HUES48 (cell line): ENCODE measurements around the gene SUN5.

Experiments used
- H3K27ac ChIP-seq: one replicate; pipeline ENCODE4 v1.7.0; 2013; ENCODE audit warnings: low read depth, low read length, inconsistent platforms
- H3K27me3 ChIP-seq: 2 replicates; pipeline ENCODE4 v1.6.1; 2013; ENCODE audit warnings: mild to moderate bottlenecking, low read length; ENCODE audit not compliant: control insufficient read depth, insufficient read depth
- H3K36me3 ChIP-seq: 2 replicates; pipeline ENCODE4 v1.6.1; 2013; ENCODE audit warnings: low read length; ENCODE audit not compliant: control insufficient read depth, insufficient read depth
- H3K4me1 ChIP-seq: 2 replicates; pipeline ENCODE4 v1.6.1; 2013; ENCODE audit warnings: mild to moderate bottlenecking, low read length; ENCODE audit not compliant: control insufficient read depth, insufficient read depth
- H3K4me3 ChIP-seq: 2 replicates; pipeline ENCODE4 v1.5.1; 2013; ENCODE audit warnings: mild to moderate bottlenecking, low read depth, low read length
- H3K9ac ChIP-seq: 2 replicates; pipeline ENCODE4 v1.6.1; 2013; ENCODE audit warnings: mild to moderate bottlenecking, low read depth, low read length, moderate library complexity
- H3K9me3 ChIP-seq: 2 replicates; pipeline ENCODE4 v1.6.1; 2013; ENCODE audit warnings: low read length; ENCODE audit not compliant: control insufficient read depth, insufficient read depth

The SUN5 gene

DNA sequence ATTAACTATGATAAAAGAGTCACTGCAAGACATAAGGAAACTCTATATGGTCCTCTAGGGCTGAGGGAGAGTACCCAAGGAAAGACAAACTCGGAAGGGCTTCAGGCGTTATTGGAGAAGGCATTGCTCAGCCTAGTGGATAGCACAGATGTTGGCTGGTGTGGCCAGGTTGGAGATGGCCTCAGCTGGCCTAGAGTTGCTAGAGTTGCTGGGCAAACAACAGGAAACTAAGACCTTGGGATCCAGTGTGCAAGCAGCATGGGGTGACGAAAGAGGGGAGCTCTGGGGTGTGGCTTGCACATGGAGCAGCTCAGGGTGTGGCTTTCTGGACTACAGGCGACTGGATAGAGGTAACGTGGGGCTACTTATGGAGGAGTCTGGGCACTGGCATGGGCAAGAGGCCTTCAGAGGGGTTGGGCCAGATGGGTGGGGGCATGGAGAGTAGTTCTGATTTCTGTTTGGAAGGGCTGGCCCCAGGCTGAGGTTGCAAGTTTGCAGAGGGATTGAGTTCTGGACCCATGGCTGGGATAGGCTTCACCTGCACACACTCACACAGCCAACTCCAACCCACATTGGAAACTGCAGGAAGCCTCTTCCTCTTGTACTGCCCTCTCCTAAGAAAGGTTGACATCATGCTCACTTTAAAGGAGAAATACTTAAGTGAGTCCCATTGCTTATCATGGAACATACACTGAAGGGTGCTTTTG, 22.0 kb upstream of the SUN5 start:
- no peak overlapping the region for H3K4me3 ChIP-seq
- H3K27ac ChIP-seq: no peak overlapping the region
- H3K9ac ChIP-seq: no peak overlapping the region
- no peaks in the 10 kb centered on the region for H3K4me1 ChIP-seq
- no peaks in the 10 kb centered on the region for H3K9me3 ChIP-seq
- H3K27me3 ChIP-seq: no peaks in the 10 kb centered on the region; the same call in 1 of the 2 replicates
- H3K36me3 ChIP-seq: no peaks in the 10 kb centered on the region

DNA sequence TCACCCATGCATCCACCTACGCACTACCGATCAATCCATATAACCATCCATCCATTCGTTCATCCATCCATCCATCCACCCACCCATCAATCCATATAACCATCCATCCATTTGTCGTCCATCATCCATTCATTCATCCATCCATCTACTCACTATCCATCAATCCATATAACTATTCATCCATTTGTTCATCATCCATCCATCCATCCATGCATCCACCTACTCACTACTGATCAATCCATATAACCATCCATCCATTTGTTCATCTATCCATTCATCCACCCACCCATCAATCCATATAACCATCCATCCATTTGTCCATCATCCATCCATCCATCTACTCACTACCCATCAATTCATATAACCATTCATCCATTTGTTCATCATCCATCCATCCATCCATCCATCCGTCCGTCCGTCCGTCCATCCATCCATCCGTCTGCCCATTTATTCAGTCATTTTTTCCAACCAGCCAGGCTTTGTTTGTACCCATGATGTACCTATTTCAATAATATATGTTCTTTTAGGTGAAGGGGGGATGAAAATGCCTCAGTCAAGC, 21.2 kb upstream of the SUN5 start:
- no peaks in the 10 kb centered on the region for H3K36me3 ChIP-seq
- no peak overlapping the region for H3K27ac ChIP-seq
- H3K9ac ChIP-seq: no peak overlapping the region
- H3K4me1 ChIP-seq: no peaks in the 10 kb centered on the region
- H3K4me3 ChIP-seq: no peak overlapping the region
- no peaks in the 10 kb centered on the region for H3K9me3 ChIP-seq
- no peaks in the 10 kb centered on the region; the same call in 1 of the 2 replicates for H3K27me3 ChIP-seq

DNA sequence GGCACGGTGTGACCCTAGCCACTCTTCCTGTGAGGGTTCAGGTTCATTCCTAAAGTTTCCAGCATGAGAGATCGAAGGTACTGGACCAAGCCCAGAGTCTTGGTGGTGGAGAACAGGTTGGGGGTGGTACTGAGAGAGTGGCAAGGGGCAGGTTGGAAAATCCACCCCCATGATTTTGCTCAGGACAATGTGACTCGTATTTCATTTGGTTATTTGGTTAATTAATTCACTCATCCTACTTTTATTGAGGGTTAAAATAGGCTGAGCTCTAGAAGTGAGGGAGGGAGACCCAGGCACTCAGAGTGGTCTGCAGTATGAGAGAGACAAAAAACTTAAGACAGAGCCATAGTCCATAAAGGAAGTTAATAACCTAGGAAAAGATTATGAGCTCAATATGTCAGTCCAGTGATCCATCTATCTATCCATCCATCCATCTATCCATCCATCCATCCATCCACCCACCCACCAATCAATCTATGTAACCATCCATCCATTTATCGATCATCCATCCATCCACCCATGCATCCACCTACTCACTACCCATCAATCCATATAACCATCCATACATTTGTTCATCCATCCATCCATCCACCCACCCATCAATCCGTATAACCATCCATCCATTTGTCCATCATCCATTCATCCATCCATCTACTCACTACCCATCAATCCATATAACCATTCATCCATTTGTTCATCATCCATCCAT, 20.5 kb upstream of the SUN5 start:
- H3K36me3 ChIP-seq: no peaks in the 10 kb centered on the region
- no peak overlapping the region for H3K9ac ChIP-seq
- no peaks in the 10 kb centered on the region for H3K9me3 ChIP-seq
- H3K4me3 ChIP-seq: no peak overlapping the region
- no peaks in the 10 kb centered on the region for H3K4me1 ChIP-seq
- no peaks in the 10 kb centered on the region; the same call in 1 of the 2 replicates for H3K27me3 ChIP-seq
- no peak overlapping the region for H3K27ac ChIP-seq

DNA sequence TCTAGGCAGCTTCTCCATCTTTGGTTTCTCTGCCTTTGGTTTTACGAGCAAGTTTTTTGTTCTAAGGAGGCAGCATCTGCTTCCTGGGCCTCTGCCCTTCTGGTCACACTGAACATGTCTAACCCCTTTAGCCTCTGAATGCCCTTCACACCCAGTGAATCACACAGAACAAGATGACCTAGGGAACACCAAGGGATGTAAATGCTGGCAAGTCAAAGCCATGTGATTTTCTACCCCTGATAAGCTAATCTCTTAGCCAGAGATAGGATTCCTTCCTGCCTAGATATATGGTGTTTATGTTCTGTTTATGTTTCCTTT, 20.0 kb upstream of the SUN5 start:
- Histone ChIP-seq H3K4me3 (no peak overlapping the region), H3K27me3 (no peaks in the 10 kb centered on the region; the same call in 1 of the 2 replicates), H3K4me1 (no peaks in the 10 kb centered on the region), H3K9me3 (no peaks in the 10 kb centered on the region), H3K27ac (no peak overlapping the region), H3K36me3 (no peaks in the 10 kb centered on the region), H3K9ac (no peak overlapping the region)

DNA sequence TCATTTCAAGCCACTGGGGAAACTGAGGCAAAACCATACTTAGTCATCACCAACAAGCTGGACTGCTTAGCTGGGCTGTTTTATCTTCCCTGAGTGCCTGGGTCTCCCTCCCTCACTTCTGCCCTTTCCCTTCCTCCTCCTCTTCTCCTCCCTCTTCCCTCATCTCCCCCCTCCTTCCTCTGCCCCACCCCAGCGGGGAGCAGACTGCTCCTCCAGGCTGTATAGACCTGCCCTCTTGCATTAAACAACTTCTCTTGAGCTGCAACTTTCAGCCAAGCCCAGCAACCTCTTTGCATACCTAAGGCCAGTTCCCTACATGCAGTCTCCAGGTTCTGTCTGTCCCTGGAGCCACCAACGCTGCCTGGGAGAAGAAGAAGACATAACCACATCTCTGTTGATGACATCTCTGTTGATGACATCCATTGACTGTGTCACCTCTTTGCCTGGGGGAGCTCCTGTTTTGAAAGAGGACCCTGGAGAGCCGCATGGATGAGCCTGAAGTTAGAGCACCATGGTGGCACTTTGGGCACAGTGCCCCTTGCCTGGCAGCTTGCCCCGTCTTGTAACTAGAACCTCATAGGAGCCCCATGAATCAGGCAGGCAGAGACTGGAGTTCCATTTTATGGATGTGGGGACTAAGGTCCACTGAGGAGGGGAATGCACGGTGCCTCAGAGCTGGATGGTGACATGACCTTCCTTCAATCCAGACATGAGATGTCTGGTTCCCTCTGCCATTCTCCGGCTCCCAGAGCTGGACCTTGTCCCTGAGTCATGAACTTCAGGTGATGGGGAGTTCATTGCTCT, 19.4 kb upstream of the SUN5 start:
- H3K4me3 ChIP-seq: no peak overlapping the region
- no peaks in the 10 kb centered on the region for H3K36me3 ChIP-seq
- H3K27me3 ChIP-seq: no peaks in the 10 kb centered on the region; the same call in 1 of the 2 replicates
- no peak overlapping the region for H3K9ac ChIP-seq
- no peaks in the 10 kb centered on the region for H3K4me1 ChIP-seq
- no peak overlapping the region for H3K27ac ChIP-seq
- no peaks in the 10 kb centered on the region for H3K9me3 ChIP-seq

DNA sequence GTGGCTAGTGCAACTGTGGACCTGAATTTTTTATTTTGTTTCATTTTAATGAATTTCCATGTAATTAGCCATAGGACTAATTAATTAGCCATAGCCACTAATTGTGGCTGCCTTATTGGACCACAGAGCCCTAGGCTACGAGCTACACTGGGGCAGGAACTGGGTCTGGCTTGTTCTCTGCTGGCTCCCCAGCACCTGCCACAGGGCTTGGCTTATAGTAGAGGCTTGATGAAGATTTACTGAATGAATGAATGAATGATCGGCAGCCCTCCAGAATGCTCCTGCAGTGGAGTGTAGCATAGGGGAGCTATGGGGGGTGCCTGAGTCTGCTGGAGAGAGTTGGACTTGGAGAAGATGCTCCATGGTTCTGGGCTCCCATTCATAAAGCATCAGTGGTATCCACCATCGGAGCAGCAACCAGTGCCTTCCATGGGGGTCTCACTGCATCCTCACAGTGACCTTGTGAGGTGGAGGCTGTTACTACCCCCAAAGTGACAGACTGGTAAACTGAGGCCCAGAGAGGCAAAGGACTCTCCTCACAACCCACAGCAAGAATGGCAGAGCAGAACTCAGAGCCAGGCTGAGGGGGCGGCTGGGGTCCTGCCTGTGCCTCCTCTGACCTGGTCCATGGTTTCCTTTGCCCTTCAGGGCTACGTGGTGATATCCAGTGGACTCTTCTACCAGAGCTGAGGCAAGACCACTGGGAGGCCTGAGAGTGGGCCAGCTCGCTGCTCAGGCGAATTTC, 18.6 kb upstream of the SUN5 start:
- H3K4me1 ChIP-seq: no peaks in the 10 kb centered on the region
- no peaks in the 10 kb centered on the region for H3K36me3 ChIP-seq
- H3K27ac ChIP-seq: no peak overlapping the region
- H3K9me3 ChIP-seq: no peaks in the 10 kb centered on the region
- no peak overlapping the region for H3K4me3 ChIP-seq
- no peaks in the 10 kb centered on the region; the same call in 1 of the 2 replicates for H3K27me3 ChIP-seq
- H3K9ac ChIP-seq: no peak overlapping the region

DNA sequence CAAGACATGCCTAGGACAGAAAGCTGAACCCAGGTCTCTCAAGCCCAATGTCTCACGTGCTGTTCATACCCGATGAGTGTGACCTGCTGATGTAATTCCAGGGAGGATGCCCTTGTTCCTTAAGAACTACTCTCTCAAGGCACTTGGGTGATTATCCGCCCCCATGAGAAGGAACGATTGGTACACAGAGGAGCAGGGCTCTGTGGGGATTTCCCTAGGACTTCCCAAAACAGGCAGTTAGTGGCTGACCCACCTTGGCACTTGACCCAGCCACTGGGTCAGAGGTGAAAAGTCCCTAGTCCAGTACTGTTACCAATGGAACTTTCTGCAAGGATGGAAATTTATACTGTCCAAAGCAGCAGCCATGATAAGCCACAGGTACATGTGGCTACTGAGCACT, 18.1 kb upstream of the SUN5 start:
- Histone ChIP-seq H3K27ac (no peak overlapping the region), H3K9me3 (no peaks in the 10 kb centered on the region), H3K4me1 (no peaks in the 10 kb centered on the region), H3K9ac (no peak overlapping the region), H3K36me3 (no peaks in the 10 kb centered on the region), H3K4me3 (no peak overlapping the region), H3K27me3 (no peaks in the 10 kb centered on the region)

DNA sequence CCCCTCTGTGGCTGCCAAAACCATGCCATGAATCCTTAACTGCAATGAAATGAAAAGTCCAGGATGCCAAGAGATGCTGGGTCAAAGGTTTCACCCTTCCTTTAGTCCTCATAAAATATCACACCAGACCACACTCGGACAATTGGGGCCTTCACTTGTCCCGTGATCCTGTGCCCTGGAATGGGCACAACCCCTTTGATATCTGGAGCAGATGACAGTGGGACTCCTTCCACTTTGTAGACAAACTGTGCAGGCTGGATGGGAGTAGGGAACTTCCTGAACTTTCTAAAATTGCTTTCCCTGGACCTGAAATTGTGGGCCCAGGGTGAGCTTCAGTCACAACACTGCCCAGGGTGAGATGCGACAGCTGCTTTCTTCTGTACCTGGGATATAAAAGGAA, 17.6 kb upstream of the SUN5 start:
- H3K4me3 ChIP-seq: no peak overlapping the region
- H3K27me3 ChIP-seq: no peaks in the 10 kb centered on the region
- H3K27ac ChIP-seq: no peak overlapping the region
- no peaks in the 10 kb centered on the region for H3K36me3 ChIP-seq
- no peak overlapping the region for H3K9ac ChIP-seq
- H3K9me3 ChIP-seq: no peaks in the 10 kb centered on the region
- H3K4me1 ChIP-seq: no peaks in the 10 kb centered on the region

DNA sequence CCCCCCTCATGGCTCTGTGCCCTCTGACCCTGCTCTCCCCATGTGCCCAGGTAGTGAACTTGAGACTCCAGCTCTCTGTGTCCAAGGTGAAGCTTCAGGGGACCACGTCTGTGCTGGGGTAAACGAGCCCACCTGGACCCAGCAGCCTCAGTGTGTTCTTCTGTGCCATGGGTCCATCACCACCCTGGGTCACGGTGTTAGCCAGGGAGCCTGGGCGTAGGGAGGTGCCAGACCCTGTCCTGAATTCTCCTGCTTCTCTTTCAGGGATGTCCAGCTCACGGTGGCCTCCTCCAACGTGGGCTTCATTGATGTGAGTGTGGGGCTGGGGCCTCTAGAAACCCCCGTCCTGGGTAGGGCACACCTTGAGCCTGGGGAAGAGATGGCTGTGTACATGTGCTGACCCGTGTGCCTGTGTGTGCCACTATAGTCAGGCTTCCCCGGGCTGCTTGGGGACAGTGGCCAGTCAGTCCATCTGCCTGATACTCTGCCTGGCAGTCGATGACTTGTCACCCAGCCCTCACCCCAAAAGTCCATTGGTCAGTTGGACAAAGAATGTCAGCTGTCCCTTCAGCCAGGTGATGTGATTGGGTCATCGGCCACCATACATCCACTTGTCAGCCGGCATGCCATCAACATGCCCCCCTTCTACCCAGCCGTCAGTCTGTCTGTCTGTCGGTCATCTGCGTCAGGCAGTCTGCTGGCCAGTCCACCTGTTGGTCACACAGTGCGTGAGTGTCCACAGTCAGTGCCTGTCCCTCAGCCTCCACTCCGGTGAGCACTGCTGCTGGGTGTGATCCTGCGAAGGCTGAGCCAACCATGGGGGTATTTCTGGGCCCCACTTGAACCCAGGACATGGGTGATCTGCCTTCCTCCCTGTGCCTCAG, 16.3 kb upstream of the SUN5 start:
- H3K9ac ChIP-seq: no peak overlapping the region
- no peak overlapping the region for H3K27ac ChIP-seq
- H3K27me3 ChIP-seq: no peaks in the 10 kb centered on the region
- no peak overlapping the region for H3K4me3 ChIP-seq
- H3K4me1 ChIP-seq: no peaks in the 10 kb centered on the region
- H3K36me3 ChIP-seq: no peaks in the 10 kb centered on the region
- H3K9me3 ChIP-seq: no peaks in the 10 kb centered on the region
